T-helper 2 cell treated with Interferon-gamma antibody and Interleukin-4, amounts not matched to agents 100 ng/mL and 5 ng/mL, for 36 hours (primary cell): ENCODE results near the gene CCDC183. TPM values are rescaled to one million over a fixed set of nuclear protein-coding genes. Genes with fewer than 3 reads are reported as not detected.
"Not testable (repeated sequence)": the region's sequence is repeated elsewhere in the genome, so short reads cannot be mapped to it uniquely, and the experiment has no call there.

Experiments
- intact Hi-C: fragments of 100-400 bp; cut with micrococcal nuclease; formaldehyde crosslinking; loops from one replicate; pipeline ENCODE4 v1.15.1; 2023
- total RNA-seq: library from RNA; stranded (reverse); gene quantifications from 2 replicates; pipeline ENCODE4 v1.2.3, GENCODE V29; 2022

The CCDC183 gene
- total RNA-seq, 1 donor from 2014 or later: 0.20 TPM

GRCh38 chr9:136821826-136822544 is 25.8 kb downstream of the CCDC183 start:
- intact Hi-C loops: no loop called here

- intact Hi-C loops: no loop called here
Observed at GRCh38 chr9:136823136-136824046, 27.3 kb downstream of the CCDC183 start.

- intact Hi-C loops: no loop called here
Observed at GRCh38 chr9:136824496-136825225, 28.5 kb downstream of the CCDC183 start.

- intact Hi-C loops: no loop called here
Observed at GRCh38 chr9:136825295-136826187, 29.4 kb downstream of the CCDC183 start.

- intact Hi-C loops: no loop called here
Observed at GRCh38 chr9:136826188-136826541, 30.0 kb downstream of the CCDC183 start.

- intact Hi-C loops: no loop called here
Observed at GRCh38 chr9:136826703-136827582, 30.8 kb downstream of the CCDC183 start.

GRCh38 chr9:136827794-136828473 is 31.8 kb downstream of the CCDC183 start:
- intact Hi-C loops: no loop called here

GRCh38 chr9:136828474-136829140 is 32.5 kb downstream of the CCDC183 start:
- intact Hi-C loops: no loop called here

GRCh38 chr9:136829412-136829811 is 33.3 kb downstream of the CCDC183 start:
- intact Hi-C loops: no loop called here

- intact Hi-C loops: no loop called here
Observed at GRCh38 chr9:136829981-136830885, 34.1 kb downstream of the CCDC183 start.

- intact Hi-C loops: no loop called here
Observed at GRCh38 chr9:136831002-136831719, 35.0 kb downstream of the CCDC183 start.

- intact Hi-C loops: no loop called here
Observed at GRCh38 chr9:136831720-136832104, 35.6 kb downstream of the CCDC183 start.

GRCh38 chr9:136832581-136832980 is 36.4 kb downstream of the CCDC183 start:
- intact Hi-C loops: no loop called here

- intact Hi-C loops: not testable (repeated sequence)
Observed at GRCh38 chr9:136833381-136834048, 37.4 kb downstream of the CCDC183 start.

- intact Hi-C loops: no loop called here
Observed at GRCh38 chr9:136835162-136835931, 39.2 kb downstream of the CCDC183 start.
